Common myeloid progenitor, CD34-positive (primary cell): ENCODE data around the gene MYL4. TPM values are rescaled to one million over a fixed set of nuclear protein-coding genes. Genes with fewer than 3 reads are reported as not detected.
A peak's percentile ranks its signal among the peaks of the same experiment; 100 is the strongest.
"Not testable (repeated sequence)": the region's sequence is repeated elsewhere in the genome, so short reads cannot be mapped to it uniquely, and the experiment has no call there.

ENCODE experiments used
- CTCF ChIA-PET: fragments of 350-600 bp; sonication (Branson Sonifier 250); formaldehyde crosslinking; loops from one replicate; lab custom pipeline; 2021; ENCODE audit warnings: antibody characterized with exemption; lab: Charles Lee
- POLR2A ChIA-PET: fragments of 350-600 bp; sonication (Branson Sonifier 250); formaldehyde crosslinking; loops from one replicate; lab custom pipeline; 2021; ENCODE audit warnings: antibody characterized with exemption; lab: Charles Lee
- DNase-seq, 3 donors: peaks; one replicate each; pipeline versions ENCODE4 v3.0.0 to v3.0.0-alpha.2; 2013
- H3K27ac ChIP-seq, 2 experiments: 1 replicate in 1 of 2; 2 replicates in 1 of 2; pipeline ENCODE4 v1.7.0; 2013; ENCODE audit warnings: inconsistent platforms in 2 of 2, low read length in 2 of 2, mild to moderate bottlenecking in 2 of 2, low read depth in 1 of 2, moderate library complexity in 1 of 2; ENCODE audit not compliant: severe bottlenecking in 2 of 2, insufficient read depth in 1 of 2, poor library complexity in 1 of 2
- H3K27me3 ChIP-seq, 5 experiments: replicated peaks in 2 of 5; 1 replicate in 3 of 5; 2 replicates in 2 of 5; pipeline versions ENCODE4 v1.6.1 to v1.7.0; 2013; ENCODE audit warnings: low read length in 4 of 5, mild to moderate bottlenecking in 2 of 5, moderate library complexity in 2 of 5, inconsistent platforms in 1 of 5; ENCODE audit not compliant: insufficient read depth in 5 of 5, control insufficient read depth in 4 of 5
- H3K36me3 ChIP-seq, 4 experiments: 1 replicate in 2 of 4; 2 replicates in 2 of 4; pipeline versions ENCODE4 v1.6.1 to v1.7.0; 2013; ENCODE audit warnings: low read length in 3 of 4, control low read depth in 1 of 4, mild to moderate bottlenecking in 1 of 4; ENCODE audit not compliant: control insufficient read depth in 4 of 4, insufficient read depth in 4 of 4
- H3K4me1 ChIP-seq, 4 experiments: 1 replicate in 3 of 4; 2 replicates in 1 of 4; pipeline versions ENCODE4 v1.6.1 to v1.7.1; 2013; ENCODE audit warnings: low read length in 3 of 4, mild to moderate bottlenecking in 3 of 4, control low read depth in 1 of 4, inconsistent platforms in 1 of 4, moderate library complexity in 1 of 4; ENCODE audit not compliant: control insufficient read depth in 4 of 4, insufficient read depth in 4 of 4; ENCODE audit errors: control extremely low read depth in 1 of 4
- H3K4me3 ChIP-seq, 7 experiments: 1 replicate in 4 of 7; 2 replicates in 3 of 7; pipeline versions ENCODE4 v1.5.1 to v1.7.0; 2013; ENCODE audit warnings: mild to moderate bottlenecking in 7 of 7, low read length in 6 of 7, moderate library complexity in 6 of 7, inconsistent platforms in 2 of 7, low read depth in 2 of 7, control low read depth in 1 of 7; ENCODE audit not compliant: insufficient read depth in 4 of 7, control insufficient read depth in 1 of 7; ENCODE audit errors: extremely low read depth in 1 of 7
- H3K9me3 ChIP-seq, 5 experiments: 1 replicate in 4 of 5; 2 replicates in 1 of 5; pipeline versions ENCODE4 v1.6.1 to v1.7.1; 2013; ENCODE audit warnings: low read length in 4 of 5, mild to moderate bottlenecking in 2 of 5, inconsistent platforms in 1 of 5, low read depth in 1 of 5, moderate library complexity in 1 of 5; ENCODE audit not compliant: control insufficient read depth in 4 of 5, insufficient read depth in 2 of 5; ENCODE audit errors: control extremely low read depth in 1 of 5
- WGBS: methylation state at CpG from one replicate; pipeline ENCODE4 v1.1.5; 2013; ENCODE audit not compliant: insufficient coverage; 5-methylcytosine and 5-hydroxymethylcytosine counted together
- polyA plus RNA-seq: library from polyadenylated mRNA; unstranded; fragments of 120-200 nt; gene quantifications from one replicate; pipeline ENCODE4 v1.2.1, GENCODE V29; 2013

Gene MYL4
- polyA plus RNA-seq: 8.4 TPM

- no peak for DNase-seq
- H3K4me3 ChIP-seq: no peak within 1 kb of the TSS
- POLR2A ChIA-PET: no interaction called here
Observed at GRCh38 chr17:47208744-47209488, at the start of gene MYL4. TSS of gene MYL4 (plus strand) at chr17:47209348. CDS start at chr17:47209423, 75 bp downstream.

GRCh38 chr17:47162013-47162622, 47.0 kb upstream of the MYL4 start:
- no peaks in the 10 kb centered on the region for H3K27me3 ChIP-seq
- H3K36me3 ChIP-seq: peaks cover 7 to 32% (median 20%) of the 10 kb centered on the region in 4 experiments
- WGBS: 0% methylated on average over 1 of the region's 2 CpGs
- peak overlapping the region; percentile 72 to 73 for H3K27ac ChIP-seq
- ChIA-PET CTCF (no interaction called here), POLR2A (no interaction called here)
- H3K4me1 ChIP-seq: peaks cover 3 to 13% (median 4%) of the 10 kb centered on the region in 4 experiments
- no peaks in the 10 kb centered on the region for H3K9me3 ChIP-seq
- H3K4me3 ChIP-seq: peak overlapping the region in 5 of 7 experiments; percentile 47 to 77 (median 64)
- DNase-seq: peak; percentile 17 to 54 (median 54)

More at GRCh38 chr17:47208744-47209488, at the start of gene MYL4:
- Histone ChIP-seq H3K36me3 (no peaks in the 10 kb centered on the region), H3K27ac (peak within 1 kb of the TSS in 1 of 2 experiments; percentile 70), H3K4me1 (peaks cover 4 to 35% (median 19%) of the 10 kb centered on the region in 4 experiments), H3K27me3 (peaks cover 0 to 2% (median 0%) of the 10 kb centered on the region in 5 experiments), H3K9me3 (no peaks in the 10 kb centered on the region)
- WGBS: 86% methylated on average over 3 of the region's 6 CpGs
- CTCF ChIA-PET: interaction anchor here (0.6 to 1.2 kb wide), 2 partner anchors 17 to 20 kb away, joined by 3 read pairs; no protein-coding TSS in a partner anchor

GRCh38 chr17:47164263-47164662, 44.9 kb upstream of the MYL4 start:
- no peak for DNase-seq
- no peak overlapping the region for H3K27ac ChIP-seq
- 96% methylated on average over 4 of the region's 5 CpGs for WGBS
- no peaks in the 10 kb centered on the region for H3K9me3 ChIP-seq
- H3K36me3 ChIP-seq: peaks cover 14 to 38% (median 28%) of the 10 kb centered on the region in 4 experiments
- H3K27me3 ChIP-seq: no peaks in the 10 kb centered on the region
- H3K4me1 ChIP-seq: peaks cover 3 to 13% (median 4%) of the 10 kb centered on the region in 4 experiments
- CTCF ChIA-PET: no interaction called here
- POLR2A ChIA-PET: no interaction called here
- H3K4me3 ChIP-seq: no peak overlapping the region

- no peak overlapping the region for H3K4me3 ChIP-seq
- no peaks in the 10 kb centered on the region for H3K27me3 ChIP-seq
- no peak for DNase-seq
- H3K36me3 ChIP-seq: peaks cover 11 to 36% (median 25%) of the 10 kb centered on the region in 4 experiments
- CTCF ChIA-PET: no interaction called here
- no CpG with 5 or more reads among the region's 2 CpGs for WGBS
- H3K9me3 ChIP-seq: no peaks in the 10 kb centered on the region
- no peak overlapping the region for H3K27ac ChIP-seq
- POLR2A ChIA-PET: no interaction called here
- peaks cover 3 to 13% (median 4%) of the 10 kb centered on the region in 4 experiments for H3K4me1 ChIP-seq
Observed at GRCh38 chr17:47165137-47165536, 44.0 kb upstream of the MYL4 start.

- peaks cover 11 to 38% (median 28%) of the 10 kb centered on the region in 4 experiments for H3K36me3 ChIP-seq
- H3K9me3 ChIP-seq, DNase-seq, H3K4me1 ChIP-seq, POLR2A ChIA-PET, CTCF ChIA-PET, H3K27me3 ChIP-seq, H3K27ac ChIP-seq, H3K4me3 ChIP-seq: not testable (repeated sequence)
- WGBS: 93% methylated on average over 3 of the region's 5 CpGs
Observed at GRCh38 chr17:47166854-47167253, 42.3 kb upstream of the MYL4 start.

GRCh38 chr17:47168896-47169295, 40.3 kb upstream of the MYL4 start:
- H3K9me3 ChIP-seq, H3K4me1 ChIP-seq, POLR2A ChIA-PET, H3K4me3 ChIP-seq, H3K27ac ChIP-seq, H3K27me3 ChIP-seq, CTCF ChIA-PET, DNase-seq: not testable (repeated sequence)
- 100% methylated on average over 1 of the region's 4 CpGs for WGBS
- H3K36me3 ChIP-seq: peaks cover 13 to 41% (median 28%) of the 10 kb centered on the region in 4 experiments

GRCh38 chr17:47170710-47171109, 38.4 kb upstream of the MYL4 start:
- CTCF ChIA-PET: no interaction called here
- WGBS: 100% methylated on average over 3 of the region's 4 CpGs
- no peaks in the 10 kb centered on the region for H3K9me3 ChIP-seq
- POLR2A ChIA-PET: no interaction called here
- DNase-seq: no peak
- H3K36me3 ChIP-seq: peaks cover 14 to 41% (median 27%) of the 10 kb centered on the region in 4 experiments
- no peak overlapping the region for H3K4me3 ChIP-seq
- H3K27ac ChIP-seq: no peak overlapping the region
- H3K4me1 ChIP-seq: peaks cover 0 to 9% (median 5%) of the 10 kb centered on the region in 4 experiments
- no peaks in the 10 kb centered on the region for H3K27me3 ChIP-seq
